HG02973 (cell line): ENCODE results near the gene TTC28.

ENCODE experiments used
- ATAC-seq: cut with Tn5 transposase; IDR thresholded peaks from one replicate; pipeline ENCODE4 v1.9.1; 2021; ENCODE audit warnings: moderate library complexity; ENCODE audit not compliant: unreplicated experiment

The TTC28 gene

GRCh38 chr22:28412109-28412508, 267.5 kb downstream of the TTC28 start:
- ATAC-seq, result no peak

GRCh38 chr22:28411125-28411524, 268.5 kb downstream of the TTC28 start:
- no peak for ATAC-seq

GRCh38 chr22:28410050-28410816, 269.4 kb downstream of the TTC28 start:
- ATAC-seq, result no peak

GRCh38 chr22:28408709-28409108, 270.9 kb downstream of the TTC28 start:
- no peak for ATAC-seq

GRCh38 chr22:28407645-28408044, 272.0 kb downstream of the TTC28 start:
- ATAC-seq, result no peak

GRCh38 chr22:28406246-28406645, 273.4 kb downstream of the TTC28 start:
- ATAC-seq, result no peak

GRCh38 chr22:28405588-28405987, 274.1 kb downstream of the TTC28 start:
- ATAC-seq, result no peak

- ATAC-seq, result no peak
Observed at GRCh38 chr22:28402539-28402938, 277.1 kb downstream of the TTC28 start.

GRCh38 chr22:28402060-28402459, 277.6 kb downstream of the TTC28 start:
- ATAC-seq, result no peak

GRCh38 chr22:28398981-28399380, 280.7 kb downstream of the TTC28 start:
- ATAC-seq, result no peak

- no peak for ATAC-seq
Observed at GRCh38 chr22:28398355-28398754, 281.3 kb downstream of the TTC28 start.

- no peak for ATAC-seq
Observed at GRCh38 chr22:28397306-28397705, 282.3 kb downstream of the TTC28 start.

GRCh38 chr22:28395920-28396753, 283.5 kb downstream of the TTC28 start:
- ATAC-seq, result no peak

- no peak for ATAC-seq
Observed at GRCh38 chr22:28395520-28395919, 284.1 kb downstream of the TTC28 start.

- no peak for ATAC-seq
Observed at GRCh38 chr22:28394513-28395110, 285.0 kb downstream of the TTC28 start.

- no peak for ATAC-seq
Observed at GRCh38 chr22:28381429-28382167, 298.0 kb downstream of the TTC28 start.

GRCh38 chr22:28379951-28380350, 299.7 kb downstream of the TTC28 start:
- ATAC-seq, result no peak

GRCh38 chr22:28379075-28379779, 300.4 kb downstream of the TTC28 start:
- ATAC-seq, result no peak

GRCh38 chr22:28375761-28376534, 303.7 kb downstream of the TTC28 start:
- ATAC-seq, result no peak

GRCh38 chr22:28373831-28374230, 305.8 kb downstream of the TTC28 start:
- ATAC-seq, result no peak
